BLaER1 treated with 17β-estradiol and CSF1 and Interleukin-3, amounts not matched to agents 10 nM and 100 nM (cell line): ENCODE results near the gene PABPN1L.

ENCODE experiments used
- H3K27ac ChIP-seq, 11 experiments: shearing (Covaris generic); formaldehyde crosslinking; 2 replicates each; pipeline ENCODE4 v1.8.1; 2022
- H3K27me3 ChIP-seq, 11 experiments: shearing (Covaris generic); formaldehyde crosslinking; 2 replicates each; pipeline ENCODE4 v1.8.1; 2022
- H3K36me3 ChIP-seq, 11 experiments: shearing (Covaris generic); formaldehyde crosslinking; 2 replicates each; pipeline ENCODE4 v1.8.1; 2022
- H3K4me1 ChIP-seq, 10 experiments: shearing (Covaris generic); formaldehyde crosslinking; 2 replicates each; pipeline ENCODE4 v1.8.1; 2022
- H3K4me2 ChIP-seq, 11 experiments: shearing (Covaris generic); formaldehyde crosslinking; 2 replicates each; pipeline ENCODE4 v1.8.1; 2022
- H3K4me3 ChIP-seq, 10 experiments: shearing (Covaris generic); formaldehyde crosslinking; 2 replicates each; pipeline ENCODE4 v1.8.1; 2022
- H3K9ac ChIP-seq, 11 experiments: shearing (Covaris generic); formaldehyde crosslinking; 2 replicates each; pipeline ENCODE4 v1.8.1; 2022
- H3K9me3 ChIP-seq, 11 experiments: shearing (Covaris generic); formaldehyde crosslinking; replicated peaks in 1 of 11; 2 replicates each; pipeline ENCODE4 v1.8.1; 2022
- H4K20me1 ChIP-seq, 11 experiments: shearing (Covaris generic); formaldehyde crosslinking; 2 replicates each; pipeline ENCODE4 v1.8.1; 2022
- Cebpa-rat ChIP-seq, 11 experiments: shearing (Covaris generic); IDR thresholded peaks; 2 replicates each; pipeline ENCODE4 v1.8.1; 2022

Gene PABPN1L

DNA sequence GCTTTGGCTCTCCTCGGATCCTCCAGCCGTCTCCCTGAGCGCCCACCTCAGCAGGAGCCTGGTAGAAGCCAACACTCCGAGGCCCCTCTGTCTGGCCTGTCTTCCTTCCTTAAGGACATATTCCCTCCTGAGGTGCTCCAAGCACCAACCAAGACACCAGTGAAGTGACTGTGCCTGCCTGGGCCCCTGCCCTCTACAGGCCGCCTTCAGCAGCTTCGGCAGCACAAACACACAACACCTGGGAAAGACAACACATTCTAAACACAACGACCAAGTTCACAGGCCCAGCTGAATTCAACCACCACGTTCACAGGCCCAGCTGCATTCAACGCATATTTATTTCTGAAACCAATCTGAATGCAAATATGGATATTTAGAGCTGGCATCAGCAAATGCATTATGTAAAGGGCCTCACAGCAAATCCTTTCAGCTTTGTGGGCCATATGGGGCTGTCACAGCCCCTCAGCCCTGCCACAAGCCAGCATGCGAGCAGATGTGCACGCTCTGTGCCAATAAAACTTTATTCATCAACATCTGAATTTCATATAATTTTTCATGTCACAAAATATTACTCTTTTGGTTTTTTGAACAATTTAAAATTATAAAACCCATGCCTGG is 21.9 kb downstream of the PABPN1L start:
- 0 out of 22 replicates have a peak overlapping the region, but pooled peaks of 2 of the 11 experiments have one; percentile 5 to 17 for H3K9ac ChIP-seq
- H3K4me1 ChIP-seq: peaks cover 26 to 51% (median 38%) of the 10 kb centered on the region in 10 experiments
- no peaks in the 10 kb centered on the region for H3K27me3 ChIP-seq
- peaks cover 7 to 62% (median 37%) of the 10 kb centered on the region in 11 experiments; a peak in 21 of 22 replicates for H3K36me3 ChIP-seq
- peaks cover 46 to 100% (median 82%) of the 10 kb centered on the region in 11 experiments; a peak in 19 of 22 replicates for H4K20me1 ChIP-seq
- H3K4me2 ChIP-seq: no peak overlapping the region
- TF ChIP-seq Cebpa-rat (IDR thresholded peaks at IDR 0.05): no peak
- no peak overlapping the region for H3K4me3 ChIP-seq
- peak overlapping the region in 3 of 11 experiments; percentile 3 to 50 (median 29); a peak in 3 of 22 replicates for H3K27ac ChIP-seq
- H3K9me3 ChIP-seq: no peaks in the 10 kb centered on the region

- Histone ChIP-seq H3K4me1 (peaks cover 38 to 56% (median 49%) of the 10 kb centered on the region in 10 experiments), H3K36me3 (peaks cover 6 to 66% (median 36%) of the 10 kb centered on the region in 11 experiments; a peak in 18 of 22 replicates), H3K27ac (no peak overlapping the region), H3K4me2 (no peak overlapping the region), H3K27me3 (no peaks in the 10 kb centered on the region), H3K4me3 (no peak overlapping the region), H3K9me3 (no peaks in the 10 kb centered on the region), H4K20me1 (peaks cover 46 to 100% (median 75%) of the 10 kb centered on the region in 11 experiments; a peak in 19 of 22 replicates), H3K9ac (no peak overlapping the region)
- no peak for TF ChIP-seq Cebpa-rat (IDR thresholded peaks at IDR 0.05)
These were observed 23.2 kb downstream of the PABPN1L start for GRCh38 chr16:88843256-88843655.

- H3K27me3 ChIP-seq: no peaks in the 10 kb centered on the region
- H3K9me3 ChIP-seq: no peaks in the 10 kb centered on the region
- H4K20me1 ChIP-seq: peaks cover 44 to 100% (median 72%) of the 10 kb centered on the region in 11 experiments; a peak in 19 of 22 replicates
- H3K4me1 ChIP-seq: peaks cover 43 to 61% (median 52%) of the 10 kb centered on the region in 10 experiments
- TF ChIP-seq Cebpa-rat (IDR thresholded peaks at IDR 0.05): no peak
- H3K9ac ChIP-seq: no peak overlapping the region
- H3K4me3 ChIP-seq: no peak overlapping the region
- peaks cover 5 to 64% (median 32%) of the 10 kb centered on the region in 11 experiments; a peak in 18 of 22 replicates for H3K36me3 ChIP-seq
- peak overlapping the region in 2 of 11 experiments; percentile 94 to 95; a peak in 2 of 22 replicates for H3K4me2 ChIP-seq
- no peak overlapping the region for H3K27ac ChIP-seq
These were observed 23.7 kb downstream of the PABPN1L start for GRCh38 chr16:88842806-88843205.

GRCh38 chr16:88842308-88842756 is 24.1 kb downstream of the PABPN1L start:
- H3K36me3 ChIP-seq: peaks cover under 1 to 59% (median 27%) of the 10 kb centered on the region in 11 experiments; a peak in 17 of 22 replicates
- peak overlapping the region in 5 of 11 experiments; percentile 30 to 88 (median 84); a peak in 5 of 22 replicates for H3K27ac ChIP-seq
- H3K9me3 ChIP-seq: no peaks in the 10 kb centered on the region
- H3K4me1 ChIP-seq: peaks cover 48 to 65% (median 57%) of the 10 kb centered on the region in 10 experiments
- no peaks in the 10 kb centered on the region for H3K27me3 ChIP-seq
- no peak overlapping the region for H3K4me3 ChIP-seq
- H4K20me1 ChIP-seq: peaks cover 40 to 100% (median 71%) of the 10 kb centered on the region in 11 experiments; a peak in 19 of 22 replicates
- H3K9ac ChIP-seq: peak overlapping the region in 2 of 11 experiments; percentile 75 to 80; a peak in 2 of 22 replicates
- H3K4me2 ChIP-seq: peak overlapping the region in 10 of 11 experiments; percentile 68 to 97 (median 92); a peak in 19 of 22 replicates
- no peak for TF ChIP-seq Cebpa-rat (IDR thresholded peaks at IDR 0.05)

GRCh38 chr16:88841521-88842307 is 24.7 kb downstream of the PABPN1L start:
- Histone ChIP-seq H3K27me3 (peaks cover 0 to 4% (median 0%) of the 10 kb centered on the region in 11 experiments; a peak in 4 of 22 replicates), H3K9ac (peak overlapping the region in 10 of 11 experiments; percentile 0 to 80 (median 73); a peak in 15 of 22 replicates), H3K4me1 (peaks cover 51 to 71% (median 63%) of the 10 kb centered on the region in 10 experiments), H3K36me3 (peaks cover 0 to 54% (median 22%) of the 10 kb centered on the region in 11 experiments; a peak in 17 of 22 replicates), H3K27ac (peak overlapping the region in 9 of 11 experiments; percentile 71 to 88 (median 84); a peak in 17 of 22 replicates), H3K9me3 (no peaks in the 10 kb centered on the region), H3K4me3 (peak overlapping the region in 3 of 10 experiments; percentile 25 to 57 (median 27); a peak in 7 of 20 replicates), H3K4me2 (peak overlapping the region; percentile 68 to 97 (median 91)), H4K20me1 (peaks cover 37 to 100% (median 71%) of the 10 kb centered on the region in 11 experiments; a peak in 18 of 22 replicates)
- no peak for TF ChIP-seq Cebpa-rat (IDR thresholded peaks at IDR 0.05)

GRCh38 chr16:88840600-88841215 is 25.8 kb downstream of the PABPN1L start:
- peaks cover 3 to 14% (median 7%) of the 10 kb centered on the region in 11 experiments; a peak in 19 of 22 replicates for H3K27me3 ChIP-seq
- TF ChIP-seq Cebpa-rat (IDR thresholded peaks at IDR 0.05): peak in 1 of 11 experiments; percentile 1; a peak in 1 of 22 replicates
- peak overlapping the region in 9 of 11 experiments; percentile 71 to 88 (median 84); a peak in 18 of 22 replicates for H3K27ac ChIP-seq
- H3K9ac ChIP-seq: peak overlapping the region; percentile 0 to 80 (median 72); a peak in 19 of 22 replicates
- no peaks in the 10 kb centered on the region for H3K9me3 ChIP-seq
- peaks cover 32 to 98% (median 74%) of the 10 kb centered on the region in 11 experiments; a peak in 18 of 22 replicates for H4K20me1 ChIP-seq
- peak overlapping the region; percentile 68 to 97 (median 91) for H3K4me2 ChIP-seq
- peaks cover 0 to 48% (median 19%) of the 10 kb centered on the region in 11 experiments; a peak in 17 of 22 replicates for H3K36me3 ChIP-seq
- peaks cover 51 to 82% (median 72%) of the 10 kb centered on the region in 10 experiments for H3K4me1 ChIP-seq
- peak overlapping the region in 6 of 10 experiments; percentile 25 to 57 (median 32); a peak in 11 of 20 replicates for H3K4me3 ChIP-seq

DNA sequence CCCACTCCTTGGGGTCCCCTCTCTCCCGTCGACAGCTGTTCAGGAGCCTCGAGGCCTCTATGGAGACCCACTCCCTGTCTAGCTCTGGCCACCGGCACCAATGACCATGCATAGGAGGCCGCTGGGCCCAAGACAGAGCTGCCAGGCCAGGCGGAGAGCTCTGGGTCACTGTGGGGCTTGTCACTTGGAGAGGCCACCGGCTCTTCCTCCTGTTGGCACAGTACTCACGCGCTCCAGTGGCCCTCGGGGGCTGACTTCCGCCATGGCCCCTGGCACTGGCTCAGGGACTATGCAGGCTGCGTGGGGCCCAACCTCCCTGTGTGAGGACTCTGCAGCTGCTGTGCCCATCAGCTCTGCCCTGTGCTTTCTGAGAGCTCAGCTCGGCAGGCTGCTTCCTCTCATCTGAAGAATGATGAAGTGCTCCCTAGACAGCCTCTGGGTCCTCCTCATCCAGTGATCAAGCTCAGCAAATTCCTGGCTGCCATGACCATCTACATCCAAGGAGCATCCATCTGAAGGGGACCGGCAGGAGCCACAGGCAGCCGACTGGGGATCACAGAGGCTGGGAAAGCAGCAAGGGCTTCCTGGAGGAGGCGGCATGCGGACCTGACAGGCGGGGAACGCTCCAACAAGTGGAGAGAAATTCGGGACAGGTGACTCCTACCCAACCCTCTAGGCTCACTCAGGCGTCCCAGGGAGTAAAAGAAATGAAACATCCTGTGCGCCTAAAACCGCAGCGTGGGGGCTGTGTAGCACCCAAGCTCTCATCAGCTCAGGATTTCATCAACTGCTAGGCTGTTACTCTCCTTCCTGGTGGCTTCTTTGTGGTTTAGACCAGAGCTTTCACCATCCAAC is 26.5 kb downstream of the PABPN1L start:
- Histone ChIP-seq H3K36me3 (peaks cover 3 to 53% (median 27%) of the 10 kb centered on the region in 11 experiments; a peak in 19 of 22 replicates), H4K20me1 (peaks cover 32 to 98% (median 68%) of the 10 kb centered on the region in 11 experiments; a peak in 18 of 22 replicates), H3K9me3 (no peaks in the 10 kb centered on the region), H3K9ac (peak overlapping the region; percentile 0 to 80 (median 72); a peak in 19 of 22 replicates), H3K4me2 (peak overlapping the region; percentile 68 to 97 (median 91)), H3K27ac (peak overlapping the region in 10 of 11 experiments; percentile 28 to 88 (median 84); a peak in 19 of 22 replicates), H3K4me1 (peaks cover 51 to 86% (median 76%) of the 10 kb centered on the region in 10 experiments), H3K27me3 (peaks cover 10 to 20% (median 13%) of the 10 kb centered on the region in 11 experiments; a peak in 20 of 22 replicates), H3K4me3 (peak overlapping the region in 7 of 10 experiments; percentile 13 to 57 (median 32); a peak in 12 of 20 replicates)
- TF ChIP-seq Cebpa-rat (IDR thresholded peaks at IDR 0.05): peak in 8 of 11 experiments; percentile 58 to 96 (median 80); a peak in 15 of 22 replicates
